HG03342 (cell line): ENCODE results near the gene FCGR1A.
"Not testable (repeated sequence)": the region's sequence is repeated elsewhere in the genome, so short reads cannot be mapped to it uniquely, and the experiment has no call there.

Source experiments
- ATAC-seq: cut with Tn5 transposase; IDR thresholded peaks from one replicate; pipeline ENCODE4 v1.9.1; 2021; ENCODE audit warnings: mild to moderate bottlenecking, moderate library complexity; ENCODE audit not compliant: unreplicated experiment

The FCGR1A gene

DNA sequence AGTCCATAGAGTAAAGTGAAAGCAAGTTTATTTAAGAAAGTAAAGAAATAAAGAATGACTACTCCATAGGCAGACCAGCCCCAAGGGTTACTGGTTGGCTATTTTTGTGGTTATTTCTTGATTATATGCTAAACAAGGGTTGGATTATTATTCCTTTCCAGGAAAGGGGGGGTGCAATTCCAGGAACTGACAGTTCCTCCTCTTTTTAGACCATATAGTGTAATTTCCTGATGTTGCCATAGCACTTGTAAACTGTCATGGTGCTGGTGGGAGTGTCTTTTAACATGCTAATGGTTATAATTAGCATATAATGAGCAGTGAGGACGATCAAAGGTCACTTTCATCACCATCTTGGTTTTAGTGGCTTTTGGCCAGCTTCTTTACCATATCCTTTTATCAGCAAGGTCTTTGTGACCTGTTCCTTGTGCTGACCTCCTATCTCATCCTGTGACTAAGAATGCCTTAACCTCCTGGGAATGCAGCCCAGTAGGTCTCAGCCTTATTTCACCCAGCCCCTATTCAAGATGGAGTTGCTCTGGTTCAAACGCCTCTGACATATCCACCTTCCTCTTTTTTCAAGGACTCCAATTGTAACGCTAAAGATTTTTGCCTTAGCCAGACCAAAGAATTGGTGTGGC is 6.9 kb upstream of the FCGR1A start:
- not testable (repeated sequence) for ATAC-seq

- ATAC-seq = not testable (repeated sequence)
Measured at GRCh38 chr1:149777084-149777483, 5.4 kb upstream of the FCGR1A start.

DNA sequence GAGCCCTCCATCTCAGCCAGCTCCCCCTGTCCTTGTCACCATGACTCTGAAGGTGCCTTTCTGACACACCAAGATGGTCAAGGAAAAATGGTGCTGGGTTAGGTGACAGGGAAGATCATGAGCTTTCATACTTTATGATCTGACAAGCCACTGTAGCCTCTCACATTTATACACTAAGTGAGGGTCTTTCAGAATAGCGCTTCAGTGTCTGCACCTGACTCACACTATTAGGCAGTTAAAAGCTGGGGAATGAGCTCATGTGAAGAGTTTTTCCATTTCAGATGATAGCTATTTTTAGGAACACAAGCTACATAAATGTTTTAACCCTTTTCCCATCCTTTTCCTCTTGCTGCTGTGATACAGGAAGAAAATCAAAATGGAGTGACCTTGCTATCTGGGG is 4.2 kb upstream of the FCGR1A start:
- ATAC-seq = not testable (repeated sequence)

GRCh38 chr1:149781413-149781984 is 995 bp upstream of the FCGR1A start:
- ATAC-seq = not testable (repeated sequence)

- not testable (repeated sequence) for ATAC-seq
Measured at GRCh38 chr1:149783289-149783688, 795 bp downstream of the FCGR1A start.

- ATAC-seq = not testable (repeated sequence)
Measured at GRCh38 chr1:149783868-149784267, 1.4 kb downstream of the FCGR1A start.

DNA sequence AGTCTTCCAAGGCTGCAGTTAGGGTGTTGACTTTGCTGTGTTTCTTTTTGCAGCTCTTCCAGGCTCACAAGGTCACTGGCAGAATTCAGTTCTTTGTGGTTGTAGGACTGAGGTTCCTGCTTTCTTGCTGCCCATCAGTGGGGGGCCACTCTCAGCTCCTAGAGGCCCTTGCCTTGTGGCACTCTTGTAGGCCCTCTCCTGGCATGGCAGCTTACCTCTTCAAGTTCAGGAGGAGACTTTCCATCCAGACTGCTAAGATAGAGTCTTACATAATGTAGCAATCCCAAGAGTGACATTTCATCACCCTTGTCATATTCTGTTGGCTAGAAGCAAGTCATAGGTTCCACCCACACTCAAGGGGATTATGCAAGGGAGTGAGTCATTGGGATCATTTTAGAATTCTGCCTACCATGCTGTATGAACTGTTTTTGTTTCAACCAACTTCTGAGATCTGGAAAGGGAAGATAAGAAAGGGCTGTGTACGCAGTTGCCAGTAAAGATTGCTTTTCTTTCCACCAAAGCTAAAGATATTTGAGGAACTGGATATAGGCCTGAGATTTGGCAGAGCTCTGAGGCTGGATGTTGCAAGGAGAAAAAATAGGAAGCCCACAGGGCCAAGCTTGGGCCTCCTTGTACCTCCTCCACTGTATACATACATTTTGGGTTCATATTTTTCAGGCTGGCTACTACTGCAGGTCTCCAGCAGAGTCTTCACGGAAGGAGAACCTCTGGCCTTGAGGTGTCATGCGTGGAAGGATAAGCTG is 5.4 kb downstream of the FCGR1A start:
- ATAC-seq = not testable (repeated sequence)

DNA sequence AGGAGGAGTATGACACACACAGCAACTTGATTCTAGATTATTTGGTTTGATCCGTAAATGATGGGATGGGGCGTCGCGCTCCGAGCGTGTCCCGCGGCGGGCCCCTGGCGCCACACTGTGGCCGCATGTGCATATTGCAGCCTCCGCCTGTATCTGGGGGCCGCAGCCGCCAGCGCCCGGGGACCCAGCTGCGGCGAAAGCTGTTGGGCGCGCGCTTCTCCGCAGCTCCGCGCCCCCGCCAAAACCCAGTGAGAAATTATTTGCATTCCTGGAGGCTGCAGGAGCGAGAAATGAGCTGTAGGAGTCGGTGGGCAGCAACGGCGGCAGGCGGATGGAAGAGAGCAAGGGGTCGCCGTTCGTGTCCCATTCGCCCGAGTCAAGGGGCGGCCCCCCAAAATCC is 10.0 kb downstream of the FCGR1A start:
- peak; percentile 69 for ATAC-seq

- ATAC-seq = peak; percentile 87
Measured at GRCh38 chr1:149792912-149793515, 10.5 kb downstream of the FCGR1A start.

DNA sequence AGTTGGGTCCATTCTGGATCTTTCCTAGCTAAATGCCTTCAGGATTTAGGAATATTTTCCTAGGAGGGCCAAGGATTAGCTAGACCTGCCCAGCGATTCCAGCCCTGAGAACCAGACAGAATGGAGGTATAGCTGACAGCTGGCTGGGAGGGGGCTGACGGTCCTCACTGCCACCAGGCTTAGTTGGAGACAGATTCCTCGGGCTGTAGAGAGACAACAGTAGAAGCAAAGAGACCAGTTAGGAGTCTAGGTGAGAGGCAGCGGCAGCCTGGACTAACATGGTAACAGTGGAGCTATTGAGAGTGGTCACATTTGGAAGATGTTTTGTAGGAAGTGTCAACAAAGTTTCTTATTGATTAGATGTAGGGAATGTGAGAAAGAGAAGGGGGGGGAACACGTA is 11.4 kb downstream of the FCGR1A start:
- ATAC-seq = not testable (repeated sequence)

- ATAC-seq = not testable (repeated sequence)
Measured at GRCh38 chr1:149801628-149802027, 19.1 kb downstream of the FCGR1A start.

- not testable (repeated sequence) for ATAC-seq
Measured at GRCh38 chr1:149804417-149805080, 22.1 kb downstream of the FCGR1A start.

DNA sequence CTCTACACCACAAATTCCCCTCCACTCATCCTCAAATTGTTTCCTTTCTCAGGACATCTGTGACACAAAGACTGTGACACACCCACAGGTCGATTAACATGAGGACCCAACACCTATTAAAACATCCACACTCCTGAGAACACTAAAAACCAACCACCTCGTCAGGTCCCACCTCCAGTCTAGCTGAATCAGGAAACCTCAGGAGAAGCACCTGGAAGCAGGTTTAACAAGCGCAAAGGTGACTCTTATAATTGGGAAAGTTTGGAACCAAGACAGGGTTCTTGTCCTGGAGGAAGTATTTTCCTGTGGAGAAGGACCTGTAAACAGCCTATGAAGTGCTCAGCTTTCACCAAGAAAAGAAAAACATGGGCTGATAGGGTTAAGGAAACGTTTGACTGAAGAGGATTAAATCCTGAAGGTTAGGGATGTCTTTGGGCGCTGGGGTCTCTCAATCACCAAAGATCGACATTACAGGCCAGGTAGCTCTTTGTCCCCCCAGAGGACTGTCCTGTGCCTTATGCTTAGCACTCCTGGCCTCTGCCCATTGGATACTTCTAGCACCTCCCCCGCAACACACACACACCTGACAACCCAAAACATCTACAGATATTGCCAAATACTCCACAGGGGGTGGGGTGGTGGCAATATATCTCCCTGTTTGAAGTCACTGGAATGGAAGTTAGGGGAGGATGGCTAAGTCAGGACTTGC is 28.4 kb downstream of the FCGR1A start:
- not testable (repeated sequence) for ATAC-seq

DNA sequence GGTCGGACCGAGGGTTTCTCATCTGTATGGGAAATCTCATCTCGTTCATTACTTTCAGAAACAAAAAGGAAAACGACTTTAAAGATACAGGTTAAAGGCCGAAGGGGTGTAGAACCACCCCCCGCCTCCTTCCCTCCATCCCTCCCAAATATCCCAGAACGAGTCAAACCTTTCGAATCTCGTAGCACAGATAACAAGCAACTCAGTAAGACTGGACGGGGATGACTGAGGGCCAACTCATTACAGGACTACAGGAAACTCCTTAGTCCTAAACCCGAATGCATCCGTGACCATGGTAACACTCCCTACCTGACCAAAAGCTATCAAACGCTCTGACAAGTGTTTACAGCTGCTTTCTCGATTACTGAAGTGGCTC is 29.0 kb downstream of the FCGR1A start:
- ATAC-seq = not testable (repeated sequence)

- peak; percentile 76 for ATAC-seq
Measured at GRCh38 chr1:149811890-149812829, 29.7 kb downstream of the FCGR1A start.

DNA sequence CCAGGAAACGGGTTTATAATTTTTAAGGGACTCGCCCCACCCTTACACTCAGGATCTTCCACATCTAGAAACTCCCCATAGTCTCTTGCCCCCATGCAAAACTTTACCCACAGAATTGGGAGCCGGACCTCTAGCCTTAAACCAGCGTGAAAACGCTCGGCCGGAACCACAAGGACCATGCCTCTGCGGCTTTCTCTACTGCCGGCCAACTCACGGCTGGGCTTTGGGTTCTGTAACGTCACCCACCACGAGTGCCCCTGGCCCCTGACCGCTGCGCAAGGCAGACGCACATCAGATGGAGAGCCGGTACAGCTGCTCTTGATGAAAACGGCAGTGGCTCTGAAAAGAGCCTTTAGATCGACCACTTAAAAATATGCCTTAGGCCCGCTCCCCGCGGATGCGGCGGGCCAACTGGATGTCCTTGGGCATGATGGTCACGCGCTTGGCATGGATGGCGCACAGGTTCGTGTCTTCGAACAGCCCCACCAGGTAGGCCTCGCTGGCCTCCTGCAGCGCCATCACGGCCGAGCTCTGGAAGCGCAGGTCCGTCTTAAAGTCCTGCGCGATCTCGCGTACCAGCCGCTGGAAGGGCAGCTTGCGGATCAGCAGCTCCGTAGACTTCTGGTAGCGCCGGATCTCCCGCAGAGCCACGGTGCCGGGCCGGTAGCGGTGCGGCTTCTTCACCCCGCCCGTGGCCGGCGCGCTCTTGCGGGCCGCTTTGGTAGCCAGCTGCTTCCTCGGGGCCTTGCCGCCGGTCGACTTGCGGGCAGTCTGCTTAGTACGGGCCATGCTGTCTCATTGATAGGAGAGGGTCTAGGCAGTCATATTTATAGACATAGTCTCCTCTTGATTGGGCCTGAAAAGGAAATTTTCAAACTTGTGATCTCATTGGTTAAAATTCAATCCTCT is 30.7 kb downstream of the FCGR1A start:
- ATAC-seq = peak; percentile 38

DNA sequence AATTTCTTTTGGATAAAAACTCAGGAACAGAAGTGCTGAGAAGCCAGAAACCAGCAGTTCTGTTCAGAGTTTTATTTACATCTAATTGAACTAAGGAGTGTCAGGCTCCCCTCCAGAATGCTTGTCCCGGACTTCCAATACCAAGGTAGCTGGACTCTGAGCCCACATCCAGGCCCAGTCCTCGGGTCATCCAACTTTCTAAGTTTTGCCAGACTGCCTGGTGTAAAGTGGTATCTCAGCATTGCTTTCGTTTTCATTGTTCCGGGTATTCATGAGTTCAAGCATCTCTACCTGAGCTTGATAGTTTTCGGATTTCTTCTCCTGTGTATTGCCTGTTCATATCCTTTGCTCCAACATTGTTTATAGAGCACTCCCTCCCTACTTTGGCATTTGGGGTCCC is 37.9 kb downstream of the FCGR1A start:
- not testable (repeated sequence) for ATAC-seq

- ATAC-seq = not testable (repeated sequence)
Measured at GRCh38 chr1:149826555-149826954, 44.1 kb downstream of the FCGR1A start.
